GM18505 (cell line): ENCODE data around the gene LYZ.
A peak's percentile ranks its signal among the peaks of the same experiment; 100 is the strongest.

Experiments used
- ATAC-seq: cut with Tn5 transposase; IDR thresholded peaks from one replicate; pipeline ENCODE4 v1.9.1; 2021; ENCODE audit not compliant: unreplicated experiment
- POLR2A ChIP-seq: IDR thresholded peaks from 4 replicates; pipeline ENCODE4 v1.6.1; 2011; ENCODE audit warnings: borderline replicate concordance; ENCODE audit not compliant: insufficient read depth, insufficient read length; ENCODE audit errors: extremely low read depth

The LYZ gene

DNA sequence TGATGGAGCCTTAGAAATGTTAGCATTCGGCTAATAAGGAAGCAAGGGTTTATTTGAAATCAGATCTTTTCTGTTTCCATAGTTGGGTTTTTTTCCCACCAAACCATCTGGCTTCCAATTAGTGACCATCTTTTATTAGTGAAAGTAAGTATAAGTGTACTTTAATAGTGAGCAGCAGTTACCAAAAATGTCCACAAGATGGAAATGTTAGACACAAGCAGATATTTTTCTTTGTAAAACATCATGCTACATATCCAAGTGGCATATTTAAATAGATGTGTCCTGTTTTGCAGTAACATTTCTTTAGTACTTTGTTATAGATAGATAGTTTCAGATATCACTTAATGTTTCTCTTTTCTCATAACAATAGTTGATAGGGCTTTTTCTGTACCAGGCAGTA, 40.2 kb downstream of the LYZ start:
- ATAC-seq: no peak
- no peak for TF ChIP-seq POLR2A

DNA sequence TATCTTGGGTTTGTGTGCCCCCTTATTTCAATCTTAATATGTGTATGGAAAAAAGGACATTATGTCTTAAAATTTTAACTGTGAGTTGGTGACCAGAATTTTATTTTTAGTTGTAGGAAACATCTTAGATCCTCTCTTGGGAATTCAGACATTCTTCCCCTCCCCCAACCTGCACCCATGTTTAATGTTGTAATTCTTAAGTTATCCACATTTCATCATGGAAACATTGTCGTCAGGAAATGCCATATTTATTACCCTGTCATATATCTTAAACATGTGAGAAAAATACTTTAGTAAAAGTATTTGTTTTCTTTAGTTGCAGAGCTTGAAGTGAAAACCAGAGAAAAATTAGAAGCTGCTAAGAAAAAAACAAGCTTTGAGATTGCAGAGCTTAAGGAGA, 41.6 kb downstream of the LYZ start:
- TF ChIP-seq POLR2A: no peak
- no peak for ATAC-seq

DNA sequence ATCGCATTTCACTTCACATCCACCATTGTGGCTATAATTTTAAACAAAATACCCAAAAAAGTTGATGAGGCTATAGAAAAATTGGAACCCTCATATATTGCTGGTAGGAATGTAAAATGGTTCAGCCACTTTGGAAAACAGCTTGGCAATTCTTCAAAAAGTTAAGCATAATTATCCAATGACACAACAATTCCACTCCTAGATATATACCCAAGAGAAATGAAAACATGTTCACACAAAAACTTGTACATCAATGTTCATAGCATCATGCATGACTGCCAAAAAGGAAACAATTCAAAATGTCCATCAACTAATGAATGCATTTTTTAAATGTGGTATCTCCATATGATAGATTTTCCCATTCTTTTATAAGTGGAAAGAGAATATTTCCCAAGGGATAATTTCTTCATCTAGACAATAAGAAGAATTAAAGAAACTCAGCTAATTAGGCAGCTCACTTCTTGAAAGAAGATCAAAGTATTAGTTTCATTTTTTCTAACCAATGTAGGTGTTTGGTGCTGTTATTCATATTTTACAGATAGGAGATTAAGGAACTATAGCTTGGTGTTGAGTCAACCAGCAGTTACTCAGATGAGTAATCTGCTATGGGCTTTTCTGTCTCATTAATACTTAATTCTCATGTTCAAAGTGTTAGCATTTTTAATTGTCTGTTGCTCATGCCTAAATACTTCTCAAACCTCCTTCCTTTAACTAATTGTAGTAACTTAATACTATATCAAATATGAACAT, 44.2 kb downstream of the LYZ start:
- ATAC-seq: peak; percentile 67
- TF ChIP-seq POLR2A: no peak

DNA sequence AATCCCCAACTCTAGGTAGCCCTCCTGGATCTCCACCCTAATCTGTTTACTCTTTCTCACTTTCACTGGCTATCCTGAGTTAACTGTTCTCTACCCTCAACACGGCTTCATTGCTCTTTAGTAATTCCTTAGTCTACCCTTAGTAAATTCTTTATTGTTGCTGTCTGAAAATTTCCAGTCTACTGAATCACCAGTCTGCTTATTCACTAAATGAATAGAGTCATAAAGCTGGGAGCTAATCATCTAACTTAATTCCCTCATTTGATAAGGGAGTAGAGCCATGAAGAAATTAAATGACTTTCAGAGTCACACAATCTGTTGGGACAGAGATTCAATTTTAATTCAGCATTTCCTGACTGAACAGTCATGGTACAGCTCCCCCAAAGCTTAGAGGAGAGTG, 47.9 kb downstream of the LYZ start:
- no peak for TF ChIP-seq POLR2A
- no peak for ATAC-seq

DNA sequence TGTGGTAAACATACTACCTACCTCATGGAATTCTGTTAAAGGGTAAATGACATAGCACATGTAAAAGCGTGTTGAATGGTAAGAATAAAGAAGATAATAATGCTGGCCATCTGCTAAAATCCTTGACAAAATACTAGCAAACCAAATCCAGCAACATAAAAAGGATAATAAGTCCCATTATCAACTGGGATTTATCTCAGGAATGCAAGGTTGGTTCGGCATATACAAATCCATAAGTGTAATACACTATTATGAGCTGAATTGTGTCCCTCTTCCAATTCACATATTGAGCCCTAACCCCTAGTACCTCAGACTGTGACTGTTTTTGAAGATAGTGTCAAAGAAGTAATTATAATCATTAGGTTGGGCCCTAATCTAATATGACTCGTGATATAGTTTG, 48.8 kb downstream of the LYZ start:
- ATAC-seq: no peak
- TF ChIP-seq POLR2A: no peak

DNA sequence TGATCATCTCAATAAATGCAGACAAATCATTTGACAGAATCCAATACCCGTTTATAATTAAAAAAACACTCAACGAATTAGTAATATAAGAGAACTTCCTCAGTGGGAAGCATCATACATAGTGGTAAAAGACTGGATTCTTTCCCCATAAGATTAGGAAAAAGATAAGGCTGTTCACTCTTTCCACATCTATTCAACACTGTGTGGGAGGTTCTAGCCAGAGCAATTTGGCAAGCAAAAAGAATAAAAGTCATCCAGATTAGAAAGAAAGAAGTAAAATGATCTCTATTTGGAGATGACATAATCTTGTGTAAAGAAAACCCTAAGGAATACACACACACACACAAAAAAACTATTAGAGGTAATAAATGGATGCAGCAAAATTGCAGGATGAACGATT, 49.8 kb downstream of the LYZ start:
- TF ChIP-seq POLR2A: no peak
- ATAC-seq: no peak

DNA sequence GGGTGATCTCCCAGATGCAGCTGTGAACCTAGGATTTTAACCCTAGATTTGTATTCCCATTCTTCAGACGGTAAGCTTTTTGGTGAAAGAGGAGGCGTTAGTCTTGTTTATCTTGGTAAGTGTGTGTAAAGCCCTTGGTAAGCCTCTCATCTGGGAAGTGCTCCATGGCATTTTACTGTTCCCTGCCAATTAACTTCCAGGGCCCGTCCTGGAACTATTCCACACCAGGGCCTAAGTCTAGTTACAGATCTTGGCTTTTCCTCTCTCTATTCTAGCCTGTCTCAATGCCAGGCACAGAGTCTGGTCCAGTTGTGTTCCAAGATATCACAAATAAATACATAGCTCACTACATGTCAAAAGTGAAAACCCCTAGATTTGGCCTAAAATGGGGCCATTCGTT, 53.8 kb downstream of the LYZ start:
- no peak for TF ChIP-seq POLR2A
- ATAC-seq: no peak
